Medulla oblongata (tissue), 1 donor: ENCODE data around the gene GATAD2A.

Experiments
- DNase-seq: peaks from one replicate; pipeline ENCODE4 v3.0.0-alpha.2; 2015; ENCODE audit errors: extremely low spot score

GATAD2A gene

DNA sequence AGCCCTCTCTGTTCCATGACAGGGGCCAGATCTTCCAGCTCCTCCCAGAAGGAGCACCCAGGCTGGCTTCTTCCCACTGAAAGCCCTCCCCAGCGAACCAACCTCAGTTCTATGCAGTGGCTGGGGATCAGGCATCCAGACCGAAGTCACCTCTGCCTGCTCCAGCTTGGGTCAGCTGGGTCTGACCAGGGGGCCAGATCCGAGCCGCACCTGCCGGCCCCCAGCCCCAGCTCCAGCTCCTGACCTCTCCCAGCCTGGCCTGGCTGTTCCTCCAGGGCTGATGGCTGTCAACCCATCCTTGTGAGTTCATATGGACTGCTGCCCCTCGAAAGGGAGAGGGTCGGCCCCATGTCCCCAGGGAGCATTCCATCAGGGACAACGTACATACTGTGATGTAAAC lies 101.9 kb downstream of the GATAD2A start:
- DNase-seq, result no peak

DNA sequence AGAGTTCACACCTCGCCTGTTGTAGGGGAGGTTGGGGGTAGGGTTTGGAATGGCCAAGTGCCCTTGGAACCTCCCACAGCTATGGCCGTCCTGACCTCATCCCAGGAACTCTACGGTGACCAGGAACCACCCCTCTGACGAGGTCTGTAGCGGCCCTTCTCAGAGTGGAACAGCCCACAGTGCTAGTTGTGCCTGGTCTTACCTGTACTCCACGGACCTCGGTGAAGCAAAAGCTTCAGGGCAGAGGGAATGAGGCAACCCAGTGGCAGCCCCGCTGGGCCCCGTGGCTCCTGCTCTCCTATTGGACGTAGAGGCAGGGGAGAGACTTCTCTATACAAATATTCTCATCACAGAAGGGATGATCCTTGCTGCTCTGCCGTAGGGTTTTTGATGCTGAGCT lies 102.7 kb downstream of the GATAD2A start:
- no peak for DNase-seq

DNA sequence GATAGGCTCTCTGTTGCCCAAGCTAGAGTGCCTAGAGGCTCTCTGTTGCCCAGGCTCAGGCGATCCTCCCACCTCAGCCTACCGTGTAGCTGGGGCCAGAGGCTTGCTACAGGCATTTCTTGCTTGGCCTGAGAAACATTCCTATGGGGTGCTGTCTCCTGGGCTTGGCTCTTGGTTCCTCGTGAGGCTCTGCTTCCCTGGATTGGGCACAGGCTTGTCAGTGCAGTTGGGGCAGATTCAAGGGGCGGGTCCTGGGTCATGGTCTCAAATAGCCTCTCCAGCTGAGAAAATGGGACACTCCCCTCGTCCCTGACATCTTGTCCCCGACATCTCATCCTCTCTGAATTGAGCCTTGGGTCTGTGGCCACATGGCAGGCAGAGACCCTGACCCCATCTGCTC lies 105.0 kb downstream of the GATAD2A start:
- DNase-seq, result no peak

DNA sequence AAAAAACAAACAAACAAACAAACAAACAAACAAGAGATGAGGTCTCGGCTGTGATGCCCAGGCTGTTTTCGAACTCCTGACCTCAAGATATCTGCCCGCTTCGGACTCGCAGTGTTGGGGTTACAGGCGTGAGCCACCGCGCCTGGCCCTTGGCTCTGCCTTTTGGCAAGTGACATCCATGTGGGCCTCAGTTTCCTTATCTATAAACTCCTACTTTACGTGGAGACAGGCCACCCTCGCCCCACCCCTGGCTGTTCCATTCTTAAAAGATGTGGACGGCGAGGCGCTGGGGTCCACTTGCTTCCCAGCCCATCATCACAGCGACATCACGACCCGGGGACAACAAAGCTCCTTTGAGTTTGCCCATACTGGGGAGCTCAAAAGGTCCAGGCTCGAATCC lies 108.2 kb downstream of the GATAD2A start:
- DNase-seq, result no peak

DNA sequence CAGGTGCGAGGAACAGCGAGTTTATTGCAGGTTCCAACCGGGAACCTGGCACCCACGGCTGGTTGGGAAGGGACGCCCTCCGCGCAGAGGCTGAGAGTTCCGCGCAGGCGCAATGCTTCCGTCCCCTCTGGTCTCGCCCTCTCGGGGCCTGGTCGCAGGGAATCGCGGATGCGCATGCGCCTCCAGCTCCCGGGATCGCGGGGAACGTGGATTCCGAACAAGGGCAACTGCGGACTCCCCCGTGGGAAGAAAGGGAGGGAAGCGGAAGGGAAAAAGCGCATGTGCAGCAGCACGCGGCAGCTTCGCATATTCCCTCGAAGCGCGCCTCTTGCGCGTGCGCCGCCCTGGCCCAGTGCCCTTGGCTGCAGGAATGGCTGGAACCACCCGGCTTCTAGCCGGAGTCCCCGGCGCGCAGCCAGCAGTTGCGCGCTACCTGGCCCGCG lies 108.8 kb downstream of the GATAD2A start:
- DNase-seq, result no peak

DNA sequence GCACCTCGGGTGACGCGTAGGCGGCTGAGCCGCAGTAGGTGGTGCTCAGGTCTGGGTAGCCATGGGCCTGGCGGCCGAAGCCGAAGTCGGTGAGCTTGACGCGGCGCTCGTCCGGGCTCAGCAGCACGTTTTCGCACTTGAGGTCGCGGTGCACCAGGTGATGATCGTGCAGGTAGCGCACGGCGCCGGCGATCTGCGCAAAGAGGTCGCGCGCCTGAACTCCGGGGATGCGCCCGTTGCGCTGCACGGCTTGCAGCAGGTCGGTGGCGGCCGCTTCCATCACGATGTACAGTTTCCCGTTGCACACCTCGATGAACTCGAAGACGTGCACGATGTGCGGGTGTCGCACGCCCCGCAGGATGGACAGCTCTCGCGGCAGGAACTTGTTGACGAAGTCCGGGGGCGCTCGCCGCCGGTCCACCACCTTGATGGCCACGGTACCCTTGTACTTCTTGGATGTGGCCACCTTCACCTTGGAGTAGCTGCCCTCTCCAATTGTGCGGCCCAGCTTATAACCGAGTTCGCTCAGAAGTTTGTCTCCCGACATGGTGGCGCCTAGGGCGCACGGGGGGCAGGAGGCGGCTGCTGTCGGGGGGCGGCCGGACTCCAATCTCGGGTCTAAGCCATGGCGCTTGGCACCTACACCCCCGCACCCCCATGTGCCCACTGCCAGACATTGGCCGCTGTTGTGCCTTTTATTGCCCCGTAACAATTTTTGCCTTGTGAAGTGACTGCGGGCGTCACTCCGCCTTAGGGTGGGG lies 109.6 kb downstream of the GATAD2A start, which contains the start of gene TSSK6:
Gene TSSK6, minus strand, starts transcription at position 668 of the 761 bp plus-strand sequence. Its CDS starts 121 bp downstream, at position 547.
- DNase-seq, result no peak

DNA sequence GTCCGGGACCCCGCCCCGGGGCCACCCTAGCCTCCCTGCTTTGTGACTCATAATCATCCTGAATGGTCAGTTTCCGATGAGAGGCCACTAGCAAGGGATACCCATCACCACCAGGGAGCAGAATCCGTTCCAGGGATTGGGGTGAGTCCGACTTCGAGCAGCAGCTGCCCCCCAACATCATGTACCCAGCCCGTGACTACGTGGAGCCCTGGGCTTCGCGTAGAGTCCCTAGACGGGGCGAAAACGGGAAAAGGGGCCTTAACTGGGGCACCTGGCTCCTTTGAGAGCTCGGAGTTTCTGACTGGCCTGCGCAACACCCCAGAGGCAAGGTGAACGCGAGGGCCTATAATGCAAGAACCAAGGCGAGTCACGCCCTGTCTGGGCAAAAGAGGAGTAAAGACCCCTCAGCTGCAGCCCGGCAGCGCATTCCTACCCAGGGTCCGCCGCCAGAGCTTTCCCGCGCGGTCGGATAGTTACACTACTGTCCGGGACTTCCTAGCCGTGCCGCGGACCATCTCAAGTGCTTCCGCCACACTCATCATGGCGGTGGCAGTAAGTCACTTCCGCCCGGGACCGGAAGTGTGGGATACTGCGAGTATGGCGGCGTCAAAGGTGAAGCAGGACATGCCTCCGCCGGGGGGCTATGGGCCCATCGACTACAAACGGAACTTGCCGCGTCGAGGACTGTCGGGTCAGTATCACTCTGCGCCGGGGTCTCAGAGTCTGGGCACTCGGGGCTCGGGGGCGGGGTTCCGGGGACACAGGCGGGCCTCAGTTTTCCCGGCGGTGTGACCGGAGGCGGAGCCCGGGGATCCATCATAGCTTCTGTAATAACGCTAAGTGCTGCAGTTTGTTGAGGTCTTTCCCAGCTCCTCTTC lies 110.4 kb downstream of the GATAD2A start, which contains the start of gene NDUFA13:
Gene NDUFA13, plus strand, starts transcription at position 584 of the 878 bp plus-strand sequence. Its CDS starts 14 bp downstream, at position 598.
- DNase-seq, result peak; percentile 96

DNA sequence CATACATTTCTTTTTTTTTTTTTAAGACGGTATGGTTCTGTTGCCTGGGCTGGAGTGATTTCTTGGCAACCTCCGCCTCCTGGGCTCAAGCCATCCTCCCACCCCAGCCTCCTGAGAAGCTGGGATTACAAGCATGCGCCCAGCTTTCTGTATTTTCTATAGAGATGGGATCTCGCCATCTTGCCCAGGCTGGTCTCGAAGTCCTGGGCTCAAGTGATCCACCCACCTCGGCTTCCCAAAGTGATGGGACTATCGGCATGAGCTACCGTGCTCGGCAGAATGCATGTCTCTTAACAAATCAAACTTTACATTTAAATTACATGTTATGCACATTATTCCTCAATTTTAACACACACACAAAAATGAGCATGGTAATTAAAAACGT lies 111.8 kb downstream of the GATAD2A start:
- DNase-seq, result no peak

DNA sequence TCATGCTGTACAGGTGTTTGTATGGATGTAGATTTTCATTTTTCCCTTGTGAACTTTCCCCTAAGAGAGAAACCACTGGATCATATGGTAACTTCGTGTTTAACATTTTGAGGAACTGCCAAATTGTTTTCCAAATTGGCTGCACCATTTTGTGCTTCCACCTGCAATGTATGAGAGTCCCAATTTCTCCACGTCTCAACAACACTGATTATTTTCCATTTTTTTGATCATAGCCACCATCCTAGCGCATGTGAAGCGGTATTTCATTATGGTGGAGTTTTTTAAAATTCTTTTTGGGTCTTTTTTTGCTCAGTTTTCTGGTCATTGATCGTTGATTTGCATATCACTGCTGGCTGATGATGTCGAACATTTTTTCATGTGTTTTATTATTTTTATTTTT lies 115.5 kb downstream of the GATAD2A start:
- no peak for DNase-seq

DNA sequence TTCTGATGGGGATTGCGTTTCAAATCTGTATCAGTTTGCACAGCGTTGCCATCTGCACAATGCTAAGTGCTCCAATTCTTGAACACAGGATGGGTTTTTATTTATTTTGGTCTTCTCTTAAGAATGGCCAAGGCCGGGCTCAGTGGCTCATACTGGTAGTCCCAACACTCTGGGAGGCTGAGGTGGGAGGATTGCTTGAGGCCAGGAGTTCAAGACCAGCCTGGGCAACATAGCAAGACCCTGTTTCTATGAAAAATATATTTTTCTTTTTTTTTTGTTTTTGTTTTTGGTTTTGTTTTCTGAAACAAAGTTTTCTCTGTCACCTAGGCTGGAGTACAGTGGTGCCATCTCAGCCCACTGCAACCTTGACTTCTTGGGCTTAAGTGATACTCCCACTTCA lies 117.7 kb downstream of the GATAD2A start:
- no peak for DNase-seq

DNA sequence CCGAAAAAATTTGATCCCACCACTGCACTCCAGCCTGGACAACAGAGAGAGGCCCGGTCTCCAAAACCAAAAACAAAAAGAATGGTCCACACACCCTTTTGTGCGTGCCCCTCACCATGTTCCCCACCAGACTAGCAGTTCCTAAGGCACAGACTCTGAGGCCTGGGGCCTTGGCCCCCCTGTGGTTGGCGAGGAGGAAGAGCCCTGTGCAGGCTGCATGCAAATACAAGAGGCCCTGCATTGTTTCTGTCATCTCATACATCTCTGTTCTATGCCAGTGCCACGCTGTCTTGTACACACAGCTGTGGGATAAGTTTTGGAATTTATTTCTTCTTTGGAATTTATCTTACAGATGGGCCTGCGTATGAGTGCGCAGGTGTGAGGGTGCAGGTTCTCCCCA lies 118.6 kb downstream of the GATAD2A start:
- DNase-seq, result no peak

DNA sequence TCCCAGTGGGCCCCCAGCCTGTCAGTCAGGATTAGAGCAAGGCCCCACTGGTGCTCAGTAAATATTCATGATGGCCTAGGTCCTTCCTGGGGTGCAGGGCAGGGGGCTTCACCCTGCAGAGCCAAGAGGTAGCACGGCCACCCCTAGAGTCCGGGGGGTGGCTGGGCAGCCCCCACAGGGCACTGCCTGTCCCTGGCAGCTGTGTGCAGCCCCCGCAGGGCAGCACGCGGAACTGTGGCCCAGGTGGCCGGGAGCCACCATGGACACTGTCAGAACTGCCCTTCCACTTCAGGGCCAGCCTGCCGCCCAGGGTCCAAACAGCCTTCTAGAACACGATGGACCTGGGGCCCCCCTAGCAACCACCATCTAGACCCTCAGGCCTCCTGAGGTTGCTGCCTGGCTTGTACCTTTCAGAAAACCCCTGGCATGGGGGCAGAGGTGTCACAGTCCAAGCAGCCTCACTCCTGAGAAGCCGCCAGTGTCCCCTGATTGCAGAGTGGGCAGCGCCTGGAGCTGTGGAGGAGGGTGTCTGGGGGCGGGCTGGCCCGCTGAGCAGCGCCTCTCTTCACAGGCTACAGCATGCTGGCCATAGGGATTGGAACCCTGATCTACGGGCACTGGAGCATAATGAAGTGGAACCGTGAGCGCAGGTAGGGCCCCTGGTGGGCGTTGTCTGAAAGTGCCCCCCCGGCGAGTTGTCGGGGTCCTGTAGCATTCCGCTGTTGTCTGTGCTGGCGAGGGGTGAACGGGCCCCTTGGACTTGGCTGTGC lies 120.3 kb downstream of the GATAD2A start:
- no peak for DNase-seq

DNA sequence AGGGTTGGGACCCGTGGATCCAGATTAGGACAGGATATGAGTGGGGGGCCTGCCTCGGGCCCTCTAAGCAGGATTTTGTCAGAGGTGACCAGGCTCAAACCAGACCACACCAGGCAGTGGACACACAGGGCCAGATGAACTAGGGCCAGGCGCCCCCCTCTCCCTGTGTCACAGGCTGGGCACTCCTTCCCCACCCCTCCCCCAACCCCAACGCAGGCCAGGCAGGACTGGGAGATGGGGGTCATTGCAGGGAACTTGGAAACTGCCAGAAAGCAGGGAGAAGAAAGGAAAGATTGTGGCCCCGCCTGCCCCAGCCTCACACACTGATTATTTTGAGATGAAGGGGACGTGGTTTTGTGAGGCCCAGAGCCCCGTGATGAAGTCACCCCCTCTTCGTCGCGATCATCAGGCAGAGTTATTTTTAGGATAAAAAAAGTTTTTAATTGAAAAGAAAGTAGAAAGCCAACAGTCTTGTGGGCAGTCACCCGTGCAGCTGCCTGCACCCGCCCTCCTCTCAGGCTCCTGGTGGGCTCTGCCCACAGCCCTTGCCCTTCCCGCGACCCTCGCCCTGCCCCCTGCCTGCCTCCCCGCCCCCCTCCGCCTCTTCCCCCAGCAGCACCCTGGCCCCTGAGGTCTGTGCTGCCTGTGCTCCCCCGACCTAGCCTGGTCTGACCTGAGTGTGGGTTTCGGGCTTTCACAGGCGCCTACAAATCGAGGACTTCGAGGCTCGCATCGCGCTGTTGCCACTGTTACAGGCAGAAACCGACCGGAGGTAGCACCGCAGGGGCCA lies 121.3 kb downstream of the GATAD2A start:
- DNase-seq, result peak; percentile 37

DNA sequence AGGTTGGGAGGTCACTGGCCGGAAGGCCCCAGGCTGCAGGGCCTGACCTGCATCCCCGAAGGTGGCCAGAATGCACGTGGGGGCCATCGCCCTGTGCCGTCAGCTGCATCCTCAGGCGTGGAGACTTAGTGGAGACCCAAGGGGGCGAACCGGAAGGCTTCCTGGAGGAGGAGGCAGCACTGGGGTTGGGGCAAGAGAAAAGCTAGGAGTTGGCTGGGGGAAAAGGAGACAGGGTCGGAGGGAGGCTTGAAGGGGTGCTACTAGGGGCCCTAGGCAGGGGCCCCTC lies 121.8 kb downstream of the GATAD2A start:
- no peak for DNase-seq

DNA sequence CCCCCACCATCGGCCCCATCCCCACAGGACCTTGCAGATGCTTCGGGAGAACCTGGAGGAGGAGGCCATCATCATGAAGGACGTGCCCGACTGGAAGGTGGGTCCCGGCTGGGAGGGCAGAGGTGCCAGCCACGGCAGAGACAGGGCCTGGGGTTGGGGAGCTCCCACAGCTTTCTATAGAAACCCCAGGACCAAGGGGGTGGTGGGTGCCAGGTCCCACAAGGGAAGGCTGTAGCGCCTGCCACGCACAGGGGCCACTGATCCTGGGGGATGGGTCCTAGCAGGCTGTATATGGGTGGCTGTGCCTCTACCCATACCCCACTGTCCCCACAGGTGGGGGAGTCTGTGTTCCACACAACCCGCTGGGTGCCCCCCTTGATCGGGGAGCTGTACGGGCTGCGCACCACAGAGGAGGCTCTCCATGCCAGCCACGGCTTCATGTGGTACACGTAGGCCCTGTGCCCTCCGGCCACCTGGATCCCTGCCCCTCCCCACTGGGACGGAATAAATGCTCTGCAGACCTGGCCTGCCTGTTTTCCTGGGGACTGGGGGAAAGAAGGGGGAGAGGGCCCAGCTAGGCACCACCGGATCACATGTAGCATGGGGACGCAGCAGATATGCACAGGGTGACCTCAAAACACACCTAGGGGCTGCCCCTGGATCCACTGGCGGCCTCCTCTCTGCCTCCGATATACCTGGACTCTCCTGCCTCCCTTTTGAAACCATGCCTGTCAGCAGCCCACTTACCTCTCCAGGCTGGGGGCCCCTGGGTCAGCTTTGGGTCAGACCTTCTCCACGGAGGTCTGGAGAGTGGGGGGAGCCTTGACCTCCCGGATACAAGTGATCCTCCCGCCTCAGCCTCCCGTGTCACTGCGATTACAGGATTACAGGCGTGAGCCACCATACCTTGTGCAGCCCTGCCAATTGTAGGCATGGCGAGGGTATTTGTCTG lies 122.5 kb downstream of the GATAD2A start:
- DNase-seq, result no peak

DNA sequence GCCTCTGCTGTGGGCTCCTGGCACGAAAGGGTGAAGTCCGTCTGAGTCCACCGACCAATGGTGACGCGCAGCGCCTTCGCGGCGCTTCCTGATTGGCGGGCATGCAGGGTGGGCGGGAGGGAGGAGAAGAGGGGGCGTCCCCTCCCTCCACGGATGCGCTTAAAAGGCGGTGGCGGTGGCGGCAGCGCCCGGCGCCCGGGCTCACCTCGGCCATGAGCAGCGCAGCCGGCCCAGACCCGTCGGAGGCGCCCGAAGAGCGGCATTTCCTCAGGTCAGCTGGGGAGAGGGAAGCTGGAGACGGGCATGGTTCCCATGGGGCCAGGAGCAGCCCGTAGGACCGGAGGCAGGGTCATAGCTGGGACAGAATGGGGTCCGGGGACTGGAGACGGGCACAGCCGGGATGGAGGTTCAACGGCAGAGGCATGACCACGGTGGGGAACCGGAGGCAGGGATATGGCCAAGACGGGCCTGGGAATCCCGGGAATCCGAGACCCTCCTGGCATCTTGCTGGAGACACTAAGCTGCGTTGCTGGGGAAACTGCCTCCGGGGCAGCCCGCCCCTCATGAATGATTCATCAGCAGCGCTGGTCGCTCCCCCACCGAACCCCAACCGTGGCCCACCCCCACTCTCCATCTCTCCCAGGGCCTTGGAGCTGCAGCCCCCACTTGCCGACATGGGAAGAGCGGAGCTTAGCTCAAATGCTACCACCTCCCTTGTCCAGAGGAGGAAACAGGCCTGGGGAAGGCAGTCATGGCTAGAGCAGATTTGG lies 123.4 kb downstream of the GATAD2A start, which contains the start of gene YJEFN3:
Gene YJEFN3, plus strand, starts transcription at position 191 of the 770 bp plus-strand sequence. Its CDS starts 22 bp downstream, at position 213.
- peak; percentile 25 for DNase-seq

DNA sequence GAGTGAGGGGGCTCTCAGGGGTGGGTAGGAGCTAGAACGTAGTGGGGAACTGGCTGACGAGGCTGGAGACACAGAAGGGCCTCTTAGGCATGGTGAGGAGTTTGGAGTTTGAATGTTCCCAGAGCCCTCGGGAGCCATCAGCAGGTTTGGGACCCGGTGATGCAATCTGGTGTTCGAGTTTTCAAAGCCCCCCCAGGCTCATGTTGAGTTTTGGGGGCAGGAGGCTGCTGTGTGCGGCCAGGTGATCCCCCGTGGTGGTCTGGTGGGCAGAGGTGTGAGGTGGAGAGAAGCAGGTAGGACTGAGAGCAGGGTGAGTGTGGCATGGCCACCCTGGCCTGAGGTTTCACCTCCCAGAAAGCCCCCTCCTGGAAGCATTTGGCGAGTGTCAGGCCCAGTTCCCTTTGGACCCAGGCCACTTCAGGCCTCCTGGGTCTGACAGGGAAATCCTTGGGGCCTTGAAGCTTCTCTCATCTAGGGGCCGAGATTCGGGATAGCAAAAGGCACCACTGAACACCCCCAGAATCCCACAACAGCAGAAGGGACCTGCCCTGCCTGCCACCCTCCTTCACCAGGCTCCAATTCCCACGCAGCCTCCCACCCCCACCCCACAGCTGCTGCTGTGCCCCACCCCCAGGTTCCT lies 124.4 kb downstream of the GATAD2A start:
- DNase-seq, result no peak

DNA sequence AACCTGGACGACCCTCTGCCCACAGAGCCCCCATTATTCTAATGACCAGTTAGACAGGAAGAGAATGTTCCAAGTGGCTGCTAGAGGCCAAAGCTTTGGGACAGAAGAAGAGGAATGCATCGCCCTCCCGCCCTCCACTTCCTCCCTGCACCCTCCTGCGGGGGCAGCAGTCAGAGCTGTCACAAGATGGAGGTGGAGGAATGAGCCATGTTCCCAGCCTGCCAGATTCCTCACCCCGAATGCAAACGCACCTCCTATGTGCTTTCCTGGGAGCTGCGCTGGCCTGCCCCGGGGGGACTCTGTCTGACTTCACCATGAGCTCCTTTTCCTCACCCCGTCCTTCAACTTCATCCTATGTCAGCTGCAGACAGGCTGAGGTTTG lies 124.9 kb downstream of the GATAD2A start:
- DNase-seq, result no peak

DNA sequence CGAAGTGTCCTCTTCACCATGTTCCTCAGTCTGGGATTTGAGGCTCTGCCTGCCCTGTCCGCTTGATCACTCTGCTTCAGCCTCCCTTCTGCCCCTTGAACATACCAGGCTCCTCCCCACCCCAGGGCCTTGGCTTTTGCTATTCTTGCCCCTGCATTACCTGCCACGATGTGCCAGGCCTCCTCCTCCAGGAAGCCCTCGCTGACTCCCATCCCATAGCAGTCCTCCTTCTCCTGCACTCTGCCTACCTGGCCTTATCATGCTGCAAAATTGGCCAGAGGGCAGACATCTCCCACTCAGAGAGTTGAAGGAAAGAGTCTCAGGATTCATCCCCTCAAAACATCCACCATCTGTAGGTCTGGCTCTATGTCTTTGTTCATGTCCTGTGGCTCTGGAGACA lies 125.4 kb downstream of the GATAD2A start:
- no peak for DNase-seq
